Stomach (tissue), 9 donors: ENCODE measurements around the gene GGACT. TPM values are rescaled to one million over a fixed set of nuclear protein-coding genes. Genes with fewer than 3 reads are reported as not detected.

Experiments
- DNase-seq, 2 donors: peaks; one replicate each; pipeline versions ENCODE4 v3.0.0 to v3.0.0-alpha.2; 2013 to 2019
- H3K27ac ChIP-seq, 5 donors: fragments of 200-600 bp in 4 of 5; sonication (generic) in 4 of 5; one replicate each; pipeline ENCODE4 v1.5.1; 2013 to 2019; ENCODE audit warnings: mild to moderate bottlenecking in 1 of 5, moderate library complexity in 1 of 5
- H3K27me3 ChIP-seq, 3 donors: fragments of 200-600 bp; sonication (generic); one replicate each; pipeline ENCODE4 v1.5.1; 2017 to 2019; ENCODE audit warnings: mixed run types in 1 of 3
- H3K36me3 ChIP-seq, 4 donors: fragments of 200-600 bp; sonication (generic); 1 replicate in 3 of 4; 2 replicates in 1 of 4; pipeline ENCODE4 v1.5.1; 2016 to 2019
- H3K4me1 ChIP-seq, 4 donors: fragments of 200-600 bp; sonication (generic); one replicate each; pipeline ENCODE4 v1.5.1; 2016 to 2019
- H3K4me3 ChIP-seq, 4 donors: fragments of 200-600 bp; sonication (generic) in 3 of 4; one replicate each; pipeline ENCODE4 v1.5.1; 2016 to 2019; ENCODE audit warnings: mild to moderate bottlenecking in 1 of 4
- H3K9me3 ChIP-seq, 4 donors: fragments of 200-600 bp; sonication (generic); one replicate each; pipeline ENCODE4 v1.5.1; 2016 to 2019
- CTCF ChIP-seq, 7 experiments: fragments of 450-650 bp in 4 of 7; fragments of 200-600 bp in 3 of 7; sonication (generic) in 3 of 7; IDR thresholded peaks; one replicate each; pipeline ENCODE4 v1.5.1; 2016 to 2019; ENCODE audit warnings: antibody characterized with exemption in 7 of 7, control low read depth in 2 of 7, mild to moderate bottlenecking in 1 of 7
- EP300 ChIP-seq: sonication (generic); formaldehyde crosslinking; IDR thresholded peaks from one replicate; pipeline ENCODE4 v1.6.1; 2017; ENCODE audit warnings: antibody characterized with exemption
- POLR2A ChIP-seq, 4 donors: fragments of 450-650 bp; IDR thresholded peaks; one replicate each; pipeline ENCODE4 v1.6.1; 2016; ENCODE audit warnings: antibody characterized with exemption in 4 of 4, control low read depth in 2 of 4, mild to moderate bottlenecking in 1 of 4, moderate library complexity in 1 of 4
- POLR2AphosphoS5 ChIP-seq, 3 donors: sonication (generic); formaldehyde crosslinking; IDR thresholded peaks; one replicate each; pipeline ENCODE4 v1.6.1; 2016; ENCODE audit warnings: antibody characterized with exemption in 3 of 3
- WGBS, 5 donors: extraction: QIAGEN DNeasy Blood & Tissue Kit in 3 of 5; methylation state at CpG; one replicate each; pipeline versions ENCODE4 v1.1.5 to v1.1.7; 2013 to 2018; 5-methylcytosine and 5-hydroxymethylcytosine counted together
- intact Hi-C: fragments of 100-400 bp; cut with DNase I; formaldehyde crosslinking; loops from one replicate; pipeline ENCODE4 v1.15.1; 2023; ENCODE audit warnings: low total_unique reads
- polyA plus RNA-seq, 3 donors: library from polyadenylated mRNA; stranded (reverse); fragments of 200-250 nt; gene quantifications; one replicate each; pipeline ENCODE4 v1.2.3, GENCODE V29; 2013
- total RNA-seq, 5 donors: library from RNA; depleted of rRNA; stranded (reverse); fragments of >200 nt; gene quantifications; one replicate each; pipeline versions ENCODE4 v1.1.0 to v1.2.3, GENCODE V29; 2014 to 2016
- donor health status: healthy with polysubstance abuse.
- donor health status: Bipolar disorder and iron deficiency.
- donor health status: healthy.

The GGACT gene
- total and polyA plus RNA-seq, 8 donors: 1.4 to 13.2 (median 6.0) TPM

GRCh38 chr13:100613031-100613430, 24.4 kb upstream of the GGACT start:
- DNase-seq: no peak
- intact Hi-C loops: no loop called here
- Histone ChIP-seq H3K27me3 (no peaks in the 10 kb centered on the region), H3K9me3 (no peaks in the 10 kb centered on the region), H3K36me3 (peaks cover 4 to 25% (median 23%) of the 10 kb centered on the region in 4 donors), H3K27ac (no peak overlapping the region), H3K4me3 (no peak overlapping the region), H3K4me1 (peaks cover 0 to 9% (median 0%) of the 10 kb centered on the region in 4 donors)
- TF ChIP-seq EP300 (no peak), CTCF (IDR thresholded peaks at IDR 0.05) (no peak), POLR2AphosphoS5 (IDR thresholded peaks at IDR 0.05) (no peak), POLR2A (IDR thresholded peaks at IDR 0.05) (no peak)
- 68 to 85% (median 72%) methylated on average over 5 of the region's 5 CpGs for WGBS, 5 donors

- Histone ChIP-seq H3K4me3 (no peak overlapping the region), H3K36me3 (peaks cover 4 to 36% (median 23%) of the 10 kb centered on the region in 4 donors), H3K27ac (no peak overlapping the region), H3K4me1 (peaks cover 0 to 9% (median 0%) of the 10 kb centered on the region in 4 donors), H3K27me3 (no peaks in the 10 kb centered on the region), H3K9me3 (no peaks in the 10 kb centered on the region)
- intact Hi-C loops: no loop called here
- 42 to 58% (median 47%) methylated on average over 9 of the region's 9 CpGs for WGBS, 5 donors
- DNase-seq: peak in 1 of 2 donors; percentile 14
- TF ChIP-seq POLR2AphosphoS5 (IDR thresholded peaks at IDR 0.05) (no peak), CTCF (IDR thresholded peaks at IDR 0.05) (no peak), POLR2A (IDR thresholded peaks at IDR 0.05) (no peak), EP300 (no peak)
Measured at GRCh38 chr13:100611678-100612492, 23.3 kb upstream of the GGACT start.

- Histone ChIP-seq H3K4me1 (peaks cover 0 to 9% (median 0%) of the 10 kb centered on the region in 4 donors), H3K27ac (no peak overlapping the region), H3K4me3 (no peak overlapping the region), H3K9me3 (no peaks in the 10 kb centered on the region), H3K27me3 (no peaks in the 10 kb centered on the region), H3K36me3 (peaks cover 4 to 47% (median 35%) of the 10 kb centered on the region in 4 donors)
- no peak for TF ChIP-seq POLR2AphosphoS5 (IDR thresholded peaks at IDR 0.05)
- TF ChIP-seq EP300: no peak
- no peak for TF ChIP-seq POLR2A (IDR thresholded peaks at IDR 0.05)
- no peak for TF ChIP-seq CTCF (IDR thresholded peaks at IDR 0.05)
- intact Hi-C loops: no loop called here
- no peak for DNase-seq
- 59 to 70% (median 60%) methylated on average over 6 of the region's 6 CpGs for WGBS, 5 donors
Measured at GRCh38 chr13:100610391-100611347, 22.1 kb upstream of the GGACT start.

- WGBS, 5 donors: 70 to 86% (median 80%) methylated on average over 6 of the region's 6 CpGs
- no peak overlapping the region for H3K4me3 ChIP-seq
- intact Hi-C loops: no loop called here
- H3K9me3 ChIP-seq: no peaks in the 10 kb centered on the region
- H3K27ac ChIP-seq: no peak overlapping the region
- H3K27me3 ChIP-seq: no peaks in the 10 kb centered on the region
- H3K36me3 ChIP-seq: peaks cover 4 to 55% (median 36%) of the 10 kb centered on the region in 4 donors
- TF ChIP-seq POLR2AphosphoS5 (IDR thresholded peaks at IDR 0.05): no peak
- TF ChIP-seq EP300: no peak
- TF ChIP-seq POLR2A (IDR thresholded peaks at IDR 0.05): no peak
- DNase-seq: peak in 1 of 2 donors; percentile 38
- peaks cover 0 to 9% (median 2%) of the 10 kb centered on the region in 4 donors for H3K4me1 ChIP-seq
Measured at GRCh38 chr13:100608906-100609305, 20.3 kb upstream of the GGACT start.
